GM19468 (cell line): ENCODE results near the gene WDR70.
"Not testable (repeated sequence)": the region's sequence is repeated elsewhere in the genome, so short reads cannot be mapped to it uniquely, and the experiment has no call there.

Experiments
- ATAC-seq: cut with Tn5 transposase; IDR thresholded peaks from one replicate; pipeline ENCODE4 v1.9.1; 2021; ENCODE audit warnings: mild to moderate bottlenecking, moderate library complexity, moderate number of reproducible peaks; ENCODE audit not compliant: unreplicated experiment; ENCODE audit errors: extremely low read depth

The WDR70 gene

GRCh38 chr5:37506722-37507121, 127.6 kb downstream of the WDR70 start:
- no peak for ATAC-seq

DNA sequence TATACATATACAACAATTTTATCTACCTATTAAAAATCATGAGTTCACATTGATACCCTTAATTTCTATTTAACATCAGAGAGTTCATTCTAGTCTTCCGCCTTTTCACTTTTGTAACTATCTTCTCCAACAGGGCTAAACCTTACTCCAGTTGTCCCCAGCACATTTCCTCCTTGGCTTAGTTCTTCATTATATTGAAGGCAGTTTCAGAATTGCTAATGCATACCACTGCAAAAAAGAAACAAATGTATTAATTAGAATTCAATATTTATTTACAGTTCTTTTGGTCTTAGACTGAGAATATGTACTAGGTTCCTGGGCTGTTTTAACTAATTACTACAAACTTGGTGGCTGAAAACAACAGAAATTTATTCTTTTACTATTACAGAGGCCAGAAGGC, 132.5 kb downstream of the WDR70 start:
- no peak for ATAC-seq

DNA sequence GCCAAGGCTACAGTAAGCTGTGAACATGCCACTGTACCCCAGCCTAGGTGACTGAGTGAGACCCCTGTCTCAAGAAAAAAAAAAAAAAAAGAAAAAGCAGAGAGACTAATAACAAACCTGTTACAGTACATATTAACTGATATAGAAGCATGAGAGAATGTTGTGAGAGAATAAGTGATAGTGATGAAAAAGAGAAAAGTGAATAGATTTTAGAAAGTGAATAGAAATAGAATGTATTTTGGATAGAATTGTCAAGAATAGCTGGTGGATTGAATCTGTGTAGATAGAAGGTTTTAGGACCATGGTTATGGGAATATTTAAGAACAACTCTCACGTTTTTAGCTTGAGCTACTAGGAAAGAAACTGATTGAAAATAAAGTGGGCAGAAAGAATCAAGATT, 135.8 kb downstream of the WDR70 start:
- ATAC-seq, result no peak

DNA sequence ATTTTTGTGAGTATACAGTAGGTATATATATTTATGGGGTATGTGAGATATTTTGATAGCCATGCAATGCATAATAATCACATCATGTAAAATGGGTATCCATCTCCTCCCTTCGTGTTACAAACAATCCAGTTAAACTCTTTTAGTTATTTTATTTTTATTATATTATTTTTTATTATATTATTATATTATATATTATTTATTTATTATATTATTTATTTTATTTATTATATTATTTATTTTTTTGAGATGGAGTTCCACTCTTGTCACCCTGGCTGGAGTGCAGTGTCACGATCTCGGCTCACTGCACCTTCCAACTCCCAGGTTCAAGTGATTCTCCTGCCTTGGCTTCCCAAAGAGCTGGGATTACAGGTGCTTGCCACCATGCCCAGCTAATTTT, 138.6 kb downstream of the WDR70 start:
- no peak for ATAC-seq

- not testable (repeated sequence) for ATAC-seq
Measured at GRCh38 chr5:37518356-37518755, 139.2 kb downstream of the WDR70 start.

- no peak for ATAC-seq
Measured at GRCh38 chr5:37519304-37519703, 140.2 kb downstream of the WDR70 start.

GRCh38 chr5:37519807-37520206, 140.7 kb downstream of the WDR70 start:
- no peak for ATAC-seq

- ATAC-seq, result no peak
Measured at GRCh38 chr5:37520811-37521210, 141.7 kb downstream of the WDR70 start.

DNA sequence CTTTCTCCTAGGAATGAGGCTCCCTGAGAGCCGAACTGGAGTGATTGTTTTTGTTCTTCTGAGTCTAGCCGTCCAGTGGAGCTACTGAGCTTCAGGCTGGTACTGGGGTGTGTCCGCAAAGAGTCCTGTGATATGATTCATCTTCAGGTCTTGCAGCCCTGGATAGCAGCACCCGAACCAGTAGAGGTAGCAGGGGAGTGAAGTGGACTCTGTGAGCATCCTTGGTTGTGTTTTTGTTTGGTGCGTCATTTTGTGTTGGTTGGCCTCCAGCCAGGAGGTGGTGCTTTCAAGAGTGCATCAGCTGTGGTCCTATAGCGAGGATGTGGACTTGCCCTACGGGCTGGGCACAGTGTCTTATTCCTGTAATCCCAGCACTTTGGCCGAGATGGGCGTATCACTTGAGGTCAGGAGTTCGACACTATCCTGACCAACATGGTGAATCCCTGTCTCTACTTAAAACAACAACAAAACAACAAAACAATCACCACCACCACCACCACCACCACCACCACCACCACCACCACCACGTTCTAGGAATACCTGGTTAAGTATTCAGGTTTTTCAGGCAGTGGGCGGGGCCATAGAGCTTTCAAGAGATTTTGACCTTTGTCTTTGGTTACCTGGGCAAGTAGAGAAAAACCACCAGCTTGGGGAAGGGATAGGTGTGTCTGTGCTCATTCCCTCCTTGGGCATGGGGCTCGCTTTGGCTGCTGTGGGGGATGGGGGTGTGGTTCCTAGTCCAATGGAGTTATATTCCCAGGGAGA, 154.0 kb downstream of the WDR70 start:
- ATAC-seq, result no peak

GRCh38 chr5:37533851-37534250, 154.7 kb downstream of the WDR70 start:
- ATAC-seq, result no peak

GRCh38 chr5:37539459-37539858, 160.3 kb downstream of the WDR70 start:
- no peak for ATAC-seq

- no peak for ATAC-seq
Measured at GRCh38 chr5:37543216-37543615, 164.1 kb downstream of the WDR70 start.

GRCh38 chr5:37549411-37549810, 170.3 kb downstream of the WDR70 start:
- no peak for ATAC-seq

DNA sequence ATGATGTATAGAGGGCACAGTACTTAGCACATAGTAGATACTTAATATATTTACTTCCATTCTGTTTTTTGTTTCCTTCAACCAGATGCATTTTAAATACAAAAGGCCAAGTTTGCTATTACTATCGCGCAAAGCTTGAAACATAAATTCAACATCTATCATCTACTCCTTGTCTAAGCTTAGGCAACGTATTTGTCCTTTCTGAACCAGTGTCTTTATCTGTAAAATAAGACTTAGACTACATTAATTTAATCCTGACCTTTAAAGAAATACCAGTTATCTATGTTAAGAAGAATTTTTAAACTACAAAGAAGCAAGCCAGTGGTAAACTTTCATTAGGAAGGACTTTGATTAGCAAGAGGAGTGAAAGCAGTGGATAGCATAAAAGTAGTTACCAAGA, 173.0 kb downstream of the WDR70 start:
- no peak for ATAC-seq

GRCh38 chr5:37552770-37553719, 173.9 kb downstream of the WDR70 start:
- no peak for ATAC-seq

DNA sequence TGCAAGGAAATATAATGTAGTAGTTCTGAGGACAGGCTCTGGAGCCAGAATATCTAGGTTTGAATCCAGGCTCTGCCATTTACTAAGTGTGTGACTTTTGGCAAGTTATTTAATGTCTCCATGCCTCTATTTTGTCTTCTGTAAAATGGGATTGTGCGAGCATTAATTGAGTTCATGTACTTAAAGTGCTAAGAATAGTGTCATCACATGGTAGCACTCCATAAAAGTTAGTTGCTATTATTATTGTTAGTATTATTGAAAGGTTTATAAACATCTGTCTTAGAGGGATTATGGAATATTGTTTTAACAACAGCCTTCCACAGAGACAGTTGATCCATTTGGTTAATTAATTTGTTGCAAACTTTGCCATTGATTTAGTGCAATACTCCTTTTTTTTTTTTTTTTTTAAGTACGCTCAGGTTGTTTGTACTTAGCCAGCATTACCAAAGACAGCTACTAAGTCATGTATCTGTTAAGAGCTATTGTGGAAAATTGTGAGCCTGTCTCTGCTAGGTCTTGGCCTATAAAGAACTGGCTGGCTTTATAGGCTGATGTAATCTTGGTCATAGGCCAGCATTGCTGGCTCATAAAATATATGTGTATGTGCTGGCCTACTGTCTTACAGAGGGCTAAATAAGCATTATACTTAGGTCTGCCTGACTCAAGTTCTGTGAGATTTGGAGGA, 174.7 kb downstream of the WDR70 start:
- ATAC-seq, result no peak

- ATAC-seq, result no peak
Measured at GRCh38 chr5:37554405-37554739, 175.3 kb downstream of the WDR70 start.

DNA sequence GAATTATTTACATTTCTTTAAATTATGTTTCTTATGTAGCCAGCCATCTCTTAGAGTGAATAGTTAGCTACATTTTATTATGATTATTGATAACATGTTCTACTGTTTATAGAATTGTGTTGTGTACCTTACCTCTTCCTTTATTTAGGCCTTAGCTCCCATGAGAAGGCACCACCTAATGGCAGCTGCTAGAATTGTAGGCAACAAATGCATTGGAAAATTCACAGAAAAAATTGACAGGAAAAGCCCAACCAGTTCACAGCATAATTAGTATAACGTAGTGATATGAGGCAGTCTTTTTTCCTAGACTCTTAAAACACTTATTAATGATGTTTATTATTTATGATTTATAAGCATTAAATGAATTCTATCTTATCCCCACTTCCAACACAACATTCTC, 175.8 kb downstream of the WDR70 start:
- no peak for ATAC-seq

DNA sequence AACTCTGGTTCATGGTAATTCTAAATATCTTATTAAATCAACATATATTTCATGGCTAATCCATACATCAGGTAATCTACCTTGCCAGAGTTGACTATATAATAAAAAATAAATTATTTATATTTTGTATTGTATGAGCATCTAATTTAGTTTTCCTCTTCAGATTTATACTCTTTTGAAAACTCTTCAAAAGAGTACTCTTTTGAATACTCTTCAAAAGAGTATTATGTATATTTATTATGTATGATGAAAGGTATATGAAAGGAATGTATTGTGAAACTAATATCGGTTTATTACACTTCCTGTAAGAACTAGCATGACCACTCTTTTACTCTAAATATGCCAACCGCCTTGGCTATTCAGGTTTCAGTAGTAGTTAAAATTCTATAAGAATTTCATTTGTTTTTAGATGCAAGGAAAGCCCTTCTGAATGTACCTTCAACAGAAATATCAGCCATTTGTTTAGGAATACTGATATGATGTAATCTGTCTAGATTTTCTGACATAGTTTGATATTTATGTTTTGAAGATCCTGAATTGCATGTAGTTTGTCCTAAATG, 178.7 kb downstream of the WDR70 start:
- ATAC-seq, result no peak

DNA sequence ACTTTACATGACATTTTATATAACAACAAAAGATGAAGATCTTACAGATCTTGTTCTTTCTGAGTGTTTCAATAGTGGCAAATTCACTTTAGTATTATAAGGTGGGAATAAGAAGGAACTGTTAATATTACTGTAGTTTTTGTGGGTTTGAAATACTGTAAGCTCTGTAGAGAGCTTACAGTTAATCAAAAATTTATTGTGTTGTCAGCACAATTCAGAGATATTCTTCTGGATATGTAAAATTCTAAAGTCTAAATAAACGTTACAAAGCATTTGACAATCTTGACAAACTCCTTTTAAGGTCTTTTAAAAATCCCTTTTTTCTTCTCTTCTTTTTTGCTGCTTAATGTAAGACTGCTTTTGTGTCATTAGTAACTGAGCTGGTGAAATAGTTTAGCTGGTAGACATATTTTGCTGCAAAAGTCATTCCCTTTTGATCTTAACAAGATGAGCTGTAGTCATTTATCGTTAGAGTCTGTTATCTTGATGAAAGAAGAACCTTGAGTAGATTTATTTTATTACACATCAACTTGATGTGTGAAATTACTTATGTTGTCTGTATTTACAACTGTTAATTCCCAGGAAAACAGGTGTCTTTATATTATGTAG, 186.0 kb downstream of the WDR70 start:
- ATAC-seq, result no peak
